Kidney (tissue), 14 donors: ENCODE data around the gene PEAK1. TPM values are rescaled to one million over a fixed set of nuclear protein-coding genes. Genes with fewer than 3 reads are reported as not detected.
A peak's percentile ranks its signal among the peaks of the same experiment; 100 is the strongest.

Experiments
- DNase-seq, 5 donors: peaks; one replicate each; pipeline ENCODE4 v3.0.0-alpha.2; 2013 to 2020
- FAIRE-seq: peaks from 2 replicates; lab custom pipeline; 2012; peaks lifted over from hg19 to GRCh38; lab: Jason Lieb, UNC
- H3K27ac ChIP-seq, 2 donors: one replicate each; pipeline ENCODE4 v1.7.0; 2013; ENCODE audit warnings: low read depth in 2 of 2, low read length in 2 of 2, inconsistent platforms in 1 of 2
- H3K27me3 ChIP-seq: one replicate; pipeline ENCODE4 v1.7.1; 2013; ENCODE audit warnings: low read length, inconsistent platforms; ENCODE audit not compliant: control insufficient read depth, insufficient read depth
- H3K36me3 ChIP-seq, 3 donors: one replicate each; pipeline versions ENCODE4 v1.7.0 to v1.7.1; 2013; ENCODE audit warnings: low read length in 3 of 3, control low read depth in 1 of 3, inconsistent platforms in 1 of 3; ENCODE audit not compliant: insufficient read depth in 3 of 3, control insufficient read depth in 2 of 3
- H3K4me1 ChIP-seq, 3 donors: one replicate each; pipeline versions ENCODE4 v1.7.0 to v1.7.1; 2013; ENCODE audit warnings: low read length in 3 of 3, inconsistent platforms in 1 of 3, low read depth in 1 of 3; ENCODE audit not compliant: control insufficient read depth in 2 of 3, insufficient read depth in 2 of 3
- H3K4me3 ChIP-seq, 3 donors: one replicate each; pipeline versions ENCODE4 v1.7.0 to v1.8.1; 2013; ENCODE audit warnings: low read length in 3 of 3, control low read depth in 1 of 3, inconsistent platforms in 1 of 3
- H3K9ac ChIP-seq, 3 donors: one replicate each; pipeline versions ENCODE4 v1.7.0 to v1.7.1; 2013; ENCODE audit warnings: low read length in 3 of 3, control low read depth in 1 of 3, inconsistent platforms in 1 of 3
- H3K9me3 ChIP-seq, 3 donors: one replicate each; pipeline versions ENCODE4 v1.7.0 to v1.7.1; 2013; ENCODE audit warnings: low read length in 3 of 3, control low read depth in 1 of 3, inconsistent platforms in 1 of 3; ENCODE audit not compliant: control insufficient read depth in 2 of 3, insufficient read depth in 1 of 3
- CTCF ChIP-seq: IDR thresholded peaks from 3 replicates; pipeline ENCODE4 v1.5.1; 2012; ENCODE audit warnings: mild to moderate bottlenecking, moderate library complexity, borderline replicate concordance; ENCODE audit not compliant: insufficient read depth; ENCODE audit errors: extremely low read depth
- intact Hi-C: fragments of 100-400 bp; cut with DNase I; formaldehyde crosslinking; loops from one replicate; pipeline ENCODE4 v1.11.1; 2022
- polyA plus RNA-seq: library from polyadenylated mRNA; stranded (reverse); fragments of 350-450 nt; fragmentation: Illumina TruSeq; extraction: RNeasy Lipid Tissue Mini Kit (QIAGEN cat#74804); gene quantifications from one replicate; pipeline ENCODE4 v1.2.3, GENCODE V29; 2014; ENCODE audit warnings: low read depth, low replicate concordance; ENCODE audit not compliant: insufficient read depth
- total RNA-seq: library from RNA; stranded (reverse); fragmentation: NEBNext Ultra II Directional; extraction: Animal tissue kit (Norgen Biotek cat#: 25700); gene quantifications from one replicate; pipeline ENCODE4 v1.2.1, GENCODE V29; 2021
- donor health status: control.
- donor health status: control.
- donor health status: control.
- donor health status: control.
- donor health status: control.
- donor health status: DM: yes; HTN: yes; CAD: no.
- donor health status: Normal renal cell carcinoma (clear cell type).

PEAK1 gene
- total and polyA plus RNA-seq, 2 donors from 2014 or later: 2.9 to 50.3 TPM

- H3K27me3 ChIP-seq: no peaks in the 10 kb centered on the region
- no peak overlapping the region for H3K4me3 ChIP-seq
- DNase-seq: no peak
- no peaks in the 10 kb centered on the region for H3K36me3 ChIP-seq
- TF ChIP-seq CTCF: no peak
- no peaks in the 10 kb centered on the region for H3K4me1 ChIP-seq
- no peak overlapping the region for H3K9ac ChIP-seq
- H3K9me3 ChIP-seq: peaks cover 0 to 18% (median 3%) of the 10 kb centered on the region in 3 donors
- intact Hi-C loops: no loop called here
- no peak for FAIRE-seq
- H3K27ac ChIP-seq: no peak overlapping the region
Measured at GRCh38 chr15:77395013-77395774, 24.7 kb downstream of the PEAK1 start.

GRCh38 chr15:77393471-77393840 is 26.4 kb downstream of the PEAK1 start:
- FAIRE-seq (no peak), DNase-seq (no peak)
- Histone ChIP-seq H3K4me3 (no peak overlapping the region), H3K9me3 (peaks cover 0 to 9% (median 0%) of the 10 kb centered on the region in 3 donors), H3K27me3 (no peaks in the 10 kb centered on the region), H3K4me1 (no peaks in the 10 kb centered on the region), H3K27ac (no peak overlapping the region), H3K36me3 (no peaks in the 10 kb centered on the region), H3K9ac (no peak overlapping the region)
- TF ChIP-seq CTCF: no peak
- intact Hi-C loops: no loop called here

- Histone ChIP-seq H3K27me3 (no peaks in the 10 kb centered on the region), H3K27ac (no peak overlapping the region), H3K9me3 (peaks cover 0 to 5% (median 0%) of the 10 kb centered on the region in 3 donors), H3K4me3 (no peak overlapping the region), H3K4me1 (no peaks in the 10 kb centered on the region), H3K36me3 (no peaks in the 10 kb centered on the region), H3K9ac (no peak overlapping the region)
- DNase-seq (peak in 1 of 5 donors; percentile 37), FAIRE-seq (no peak)
- TF ChIP-seq CTCF: no peak
- intact Hi-C loops: no loop called here
Measured at GRCh38 chr15:77392762-77393470, 27.0 kb downstream of the PEAK1 start.
